Fibroblast of peridontal ligament (primary cell): ENCODE results near the gene IKZF1.

Experiments used
- DNase-seq: peaks from one replicate; pipeline ENCODE4 v3.0.0-alpha.2; 2010; ENCODE audit errors: extremely low read depth

The IKZF1 gene

DNA sequence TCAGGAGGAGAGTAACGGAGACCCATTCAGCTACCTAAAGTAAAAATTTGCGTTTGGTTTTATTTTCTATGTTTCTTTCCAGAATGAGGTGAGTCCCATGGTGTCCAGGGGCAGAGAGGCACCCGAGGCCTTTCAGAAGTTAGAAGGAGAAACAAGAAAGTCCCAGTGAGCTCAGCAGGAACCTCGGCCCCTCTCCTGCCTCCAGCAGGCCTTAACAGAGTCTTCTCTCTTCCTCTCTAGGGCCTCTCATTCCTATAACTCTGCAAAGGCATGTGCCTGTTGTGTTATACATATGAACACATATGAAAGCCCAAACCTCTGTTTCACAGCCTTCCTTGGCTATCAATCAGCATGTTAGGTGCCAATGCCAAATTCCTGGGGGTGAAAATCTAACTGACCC lies 20.8 kb upstream of the IKZF1 start:
- no peak for DNase-seq

DNA sequence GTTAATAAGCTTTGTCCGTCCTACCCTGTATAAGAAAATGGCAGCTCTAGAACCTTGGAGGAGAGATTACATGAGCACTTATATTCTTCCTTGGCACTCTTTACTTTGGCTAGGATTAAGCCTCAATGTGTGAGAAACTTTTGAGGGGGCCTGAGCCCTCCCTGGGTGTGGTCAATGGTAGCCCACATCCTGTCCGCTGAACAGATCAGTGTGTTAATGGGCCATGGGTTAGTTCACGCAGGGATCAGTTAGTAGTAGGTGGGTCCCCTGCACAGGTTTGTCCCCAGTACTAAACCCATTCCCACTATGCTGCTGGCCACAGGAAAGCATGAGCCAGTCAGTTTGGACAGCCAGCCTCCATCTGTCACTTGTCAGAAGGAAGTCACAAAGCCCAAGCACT lies 20.2 kb upstream of the IKZF1 start:
- no peak for DNase-seq

DNA sequence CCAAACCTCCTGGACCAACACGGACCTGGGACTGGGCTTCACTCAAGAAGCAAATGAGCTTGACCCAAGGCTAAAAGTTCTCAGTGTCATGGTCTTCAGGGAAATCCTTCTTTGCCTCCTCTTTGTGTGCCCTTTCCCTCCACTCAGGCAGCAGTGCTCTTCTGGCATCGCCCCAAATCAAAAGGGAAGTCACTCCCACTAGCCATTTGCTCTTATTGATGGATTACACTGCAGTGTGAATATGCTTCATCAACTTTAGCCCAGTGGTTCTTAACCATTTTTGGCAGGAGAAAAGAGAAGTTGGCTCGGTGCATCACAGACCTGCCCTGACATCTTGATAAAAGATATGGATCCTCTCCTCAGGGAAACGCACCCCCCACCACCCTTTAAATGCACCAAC lies 19.2 kb upstream of the IKZF1 start:
- no peak for DNase-seq

DNA sequence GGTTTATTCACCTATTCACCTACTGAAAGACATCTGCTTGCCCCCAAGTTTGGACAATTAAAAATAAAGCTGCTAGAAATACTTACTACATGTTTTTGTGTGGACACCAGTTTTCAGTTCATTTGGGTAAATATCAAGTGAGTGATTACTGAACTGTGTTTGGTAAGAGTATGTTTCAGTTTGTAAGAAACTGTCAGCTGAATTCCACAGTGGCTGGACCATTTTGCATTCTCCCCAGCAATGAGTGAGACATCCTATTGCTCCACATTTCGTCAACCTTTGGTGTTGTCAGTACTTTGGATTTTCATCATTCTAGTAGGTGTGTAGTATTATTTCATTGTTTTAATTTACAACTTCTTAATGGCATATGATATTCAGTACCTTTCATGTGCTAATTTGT lies 17.4 kb upstream of the IKZF1 start:
- no peak for DNase-seq

DNA sequence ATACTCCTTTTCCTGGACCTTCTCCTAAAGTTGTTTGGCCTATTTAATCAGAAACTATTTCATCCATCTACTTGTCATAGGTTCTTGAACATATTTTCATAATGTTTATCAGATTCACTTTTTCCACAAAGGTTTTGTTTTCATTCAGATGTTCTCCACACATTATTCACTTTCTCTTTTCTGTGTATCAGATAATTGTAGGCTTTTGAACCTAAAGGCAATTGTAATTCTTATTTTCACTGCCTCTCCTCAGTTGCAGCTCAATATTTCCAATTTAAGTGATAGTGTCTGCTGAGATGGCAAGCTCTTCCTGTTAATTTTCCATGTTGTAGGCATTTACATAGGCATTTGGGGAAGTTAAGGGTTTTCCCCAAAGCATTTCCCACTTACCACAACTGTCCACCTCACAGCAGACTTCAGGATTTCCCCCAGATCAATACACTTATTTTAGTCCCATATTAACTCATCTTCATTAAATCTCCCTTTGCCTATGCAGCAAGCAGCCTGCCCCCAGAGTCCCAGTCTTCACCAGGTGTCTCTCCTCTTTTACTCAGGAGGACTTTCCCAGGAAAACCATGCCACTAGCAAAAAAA lies 12.3 kb upstream of the IKZF1 start:
- DNase-seq: no peak

DNA sequence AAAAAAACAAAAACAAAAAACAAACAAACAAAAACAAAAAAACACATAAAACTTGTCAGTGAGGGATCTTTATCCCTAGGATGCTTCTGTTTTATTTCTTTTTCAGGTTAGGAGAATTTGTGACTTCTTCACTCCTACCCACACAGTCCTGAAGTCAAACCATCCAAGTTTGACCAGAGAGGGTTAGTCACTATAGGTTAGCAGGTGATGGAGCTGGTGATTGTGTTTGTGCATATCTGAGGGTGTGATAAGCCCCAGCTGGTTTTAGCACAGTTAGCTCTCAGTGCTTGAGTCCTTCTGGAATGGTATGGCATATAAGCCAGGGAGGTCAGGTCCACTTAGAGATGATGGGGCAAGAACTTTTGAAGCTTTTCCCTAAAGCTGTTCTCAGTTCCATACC lies 11.8 kb upstream of the IKZF1 start:
- no peak for DNase-seq

DNA sequence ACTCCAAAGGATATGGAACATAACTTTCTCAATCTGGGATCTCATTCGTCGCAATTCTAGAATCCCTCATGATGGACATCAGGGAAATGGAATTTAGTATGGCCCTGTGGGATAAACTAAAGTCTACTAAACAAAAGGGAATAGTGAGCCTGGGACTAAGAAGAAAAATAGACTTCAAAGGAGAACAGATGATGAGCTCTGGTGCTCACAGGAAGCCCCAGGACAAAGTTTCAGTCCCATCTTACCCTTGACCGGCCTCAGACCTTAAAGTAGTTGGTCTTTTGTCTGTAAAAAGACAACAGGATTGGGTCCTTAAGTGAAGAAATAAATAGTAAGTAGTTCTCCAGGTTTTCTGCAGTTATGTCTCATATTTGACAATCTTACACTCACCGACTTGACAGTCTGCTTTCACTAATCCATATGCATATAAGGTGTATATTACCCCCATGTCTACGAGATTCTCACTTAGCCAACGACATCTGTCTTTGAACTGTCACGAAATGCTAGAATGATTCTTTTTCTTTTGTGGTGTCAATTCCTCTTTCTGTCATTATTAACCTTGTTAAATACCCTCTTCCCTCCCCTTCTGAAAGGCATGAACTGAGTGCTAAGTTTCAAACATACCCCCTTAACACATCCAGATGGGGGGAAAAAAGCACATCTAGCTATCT lies 10.9 kb upstream of the IKZF1 start:
- DNase-seq: no peak

DNA sequence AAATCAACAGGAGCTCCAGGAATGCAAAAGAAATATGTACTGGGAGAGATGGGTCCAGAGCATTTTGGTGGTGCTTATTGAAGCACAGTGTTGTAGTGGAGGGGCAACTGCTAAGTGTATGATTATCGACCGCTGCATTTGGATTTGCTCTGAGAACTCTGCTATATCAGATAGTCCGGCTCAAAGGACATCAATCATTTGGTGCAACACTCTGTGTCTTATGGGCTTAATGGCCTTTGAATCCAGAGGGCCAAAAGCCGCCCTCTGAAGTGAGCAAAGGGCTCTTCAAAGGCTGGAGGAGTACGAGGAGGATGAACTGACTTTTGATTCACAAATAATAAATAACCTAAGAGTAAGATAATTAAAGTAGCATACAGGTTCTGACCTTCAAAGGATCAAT lies 9.4 kb upstream of the IKZF1 start:
- DNase-seq: no peak

DNA sequence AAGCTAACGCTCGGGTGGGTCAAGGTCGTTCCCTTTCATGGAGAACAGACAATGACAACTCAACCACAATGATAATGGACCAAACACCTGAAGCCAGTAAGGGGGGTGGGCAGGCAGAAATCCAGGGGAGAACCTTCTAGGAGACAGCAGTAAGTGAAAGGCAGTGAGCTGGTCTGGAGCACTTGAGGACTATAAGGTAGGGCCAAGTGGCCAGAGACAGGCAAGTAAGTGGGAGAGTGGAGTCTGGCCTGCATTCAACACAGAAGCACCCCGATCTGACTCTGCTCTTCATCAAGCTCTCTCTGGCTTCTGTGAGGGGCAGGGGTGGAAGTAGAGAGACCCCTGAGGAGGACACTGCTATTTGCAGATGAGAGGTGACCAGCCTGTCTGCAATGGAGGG lies 7.7 kb upstream of the IKZF1 start:
- DNase-seq: no peak

DNA sequence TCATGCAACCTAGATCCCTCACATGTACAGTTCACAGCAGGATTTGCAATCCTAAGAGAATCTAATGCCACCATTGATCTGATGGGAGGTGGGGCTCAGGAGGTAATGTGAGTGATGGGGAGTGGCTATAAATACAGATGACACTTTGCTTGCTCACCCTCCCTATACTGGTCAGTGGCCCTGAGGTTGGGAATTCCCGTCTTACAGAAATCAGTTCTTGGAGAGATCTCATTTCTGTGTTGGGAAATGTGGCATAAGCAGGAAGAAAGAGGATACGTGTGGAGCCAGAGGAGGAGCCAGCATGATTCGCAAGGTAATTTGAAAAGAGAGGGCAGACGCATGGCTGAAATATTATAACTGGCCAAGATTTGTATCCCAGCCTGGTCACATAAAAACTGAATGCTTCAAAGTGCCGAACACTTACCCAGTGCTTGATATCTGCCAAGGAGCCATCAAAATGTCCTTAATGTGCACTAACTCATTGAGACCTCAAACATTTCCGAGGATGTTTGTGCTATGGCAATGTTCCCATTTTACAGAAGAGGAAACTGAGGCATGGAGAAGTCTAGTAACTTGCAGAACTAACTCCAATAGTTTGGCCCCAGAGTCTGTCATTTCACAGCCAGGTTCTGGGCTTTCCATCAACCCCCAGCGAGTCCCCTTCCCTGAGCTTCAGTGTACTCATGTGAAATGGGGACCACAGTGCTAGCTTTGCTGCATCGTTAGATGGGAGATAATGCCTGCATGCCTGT lies 5.5 kb upstream of the IKZF1 start:
- no peak for DNase-seq

DNA sequence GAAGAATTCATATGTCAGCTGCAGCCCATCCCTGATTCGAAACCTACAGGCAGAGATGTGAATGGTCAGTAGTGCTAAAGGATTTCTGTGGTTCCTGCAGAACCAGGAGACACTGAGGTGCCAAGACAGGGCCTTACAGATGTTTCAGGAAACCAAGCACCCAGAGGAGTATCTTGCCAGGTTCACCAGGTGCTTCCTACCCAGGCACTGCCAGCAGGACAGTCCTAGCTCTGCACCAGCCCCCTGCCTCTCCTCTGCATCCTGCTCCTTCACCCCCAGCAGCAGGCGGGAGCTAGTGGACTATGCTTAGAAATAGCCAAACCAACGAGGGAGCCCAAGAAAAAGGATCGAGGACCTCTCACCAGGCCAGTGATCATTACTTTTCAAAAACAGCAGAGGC lies 4.2 kb upstream of the IKZF1 start:
- DNase-seq: no peak

DNA sequence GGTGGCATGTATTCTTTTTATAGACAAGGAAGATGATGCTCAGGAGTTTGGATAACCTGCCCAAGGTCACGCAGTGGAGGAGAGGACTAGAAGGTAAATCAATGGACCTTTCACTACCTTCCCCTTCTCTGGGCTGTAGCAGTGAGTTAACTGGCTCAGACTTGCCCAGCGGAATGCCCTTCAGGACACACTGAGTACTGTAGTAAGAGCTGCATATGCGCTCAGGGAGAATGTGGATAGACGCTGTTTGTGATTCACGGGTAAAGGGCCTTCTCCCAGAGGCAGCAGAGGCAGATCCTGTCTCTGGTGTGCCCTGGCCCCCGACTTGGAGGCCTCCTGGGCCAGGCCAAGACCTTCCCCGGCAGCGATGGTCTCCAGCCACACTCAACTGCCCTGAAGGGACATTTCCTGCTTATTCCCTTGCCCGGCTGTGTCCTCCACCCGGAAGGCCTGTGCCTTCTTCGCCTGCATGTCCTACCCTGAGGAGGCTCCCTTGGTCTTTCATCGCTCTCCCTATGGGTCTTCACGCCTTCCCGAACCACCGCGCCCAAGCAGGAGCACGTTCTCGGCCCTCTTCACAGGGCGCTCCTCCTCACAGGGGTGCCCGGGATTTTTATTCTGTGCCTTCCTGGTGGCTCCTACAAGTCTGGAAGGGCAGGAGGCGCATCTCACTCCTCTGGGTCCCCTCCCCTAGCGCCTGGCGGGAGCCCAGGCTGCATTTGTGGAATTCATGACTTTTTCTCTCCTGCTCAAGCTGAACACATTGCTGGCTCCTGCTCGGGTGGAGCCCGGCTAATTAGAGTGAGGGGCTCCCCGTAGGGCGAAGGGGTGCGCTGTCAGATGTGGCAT lies 1.8 kb upstream of the IKZF1 start:
- DNase-seq: no peak

DNA sequence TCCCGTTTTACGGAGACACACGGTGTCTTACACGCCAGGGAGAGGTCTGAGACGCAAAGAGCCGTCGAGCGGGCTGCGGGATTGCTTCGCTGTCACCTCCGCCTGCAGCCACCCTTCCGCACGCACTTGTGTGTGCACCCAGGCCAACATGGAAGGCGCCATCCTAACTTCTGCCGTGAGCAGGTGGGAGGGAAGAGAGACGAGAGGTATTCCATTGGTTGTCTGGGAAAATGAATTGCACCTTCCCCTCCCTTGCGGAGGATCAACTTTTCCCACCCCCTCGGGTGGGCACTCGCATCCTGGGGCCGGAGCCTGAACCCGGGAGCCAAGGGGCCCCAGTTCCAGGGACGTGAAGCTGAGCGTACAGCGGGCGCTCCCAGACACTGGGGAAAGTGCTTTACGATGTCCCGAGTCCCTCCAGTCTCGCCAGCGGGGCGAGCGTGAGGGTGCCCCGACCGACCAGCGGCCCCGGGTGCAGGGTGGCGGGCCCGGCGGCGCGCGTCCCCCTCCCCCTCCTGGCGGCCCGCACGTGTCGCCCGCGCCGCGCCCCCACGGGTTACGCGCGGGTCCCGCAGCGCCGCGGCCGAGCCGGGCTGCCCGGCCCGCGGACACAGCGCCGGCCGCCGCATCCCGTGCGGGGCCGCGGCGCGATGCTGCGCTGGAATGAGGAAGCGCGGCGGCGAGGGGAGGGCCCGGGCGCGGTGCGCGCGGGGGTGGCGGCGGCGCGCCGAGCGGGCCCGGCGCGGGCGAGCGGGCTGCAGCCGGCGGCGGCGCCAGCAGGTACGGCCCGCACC lies 984 bp upstream of the IKZF1 start:
- no peak for DNase-seq

DNA sequence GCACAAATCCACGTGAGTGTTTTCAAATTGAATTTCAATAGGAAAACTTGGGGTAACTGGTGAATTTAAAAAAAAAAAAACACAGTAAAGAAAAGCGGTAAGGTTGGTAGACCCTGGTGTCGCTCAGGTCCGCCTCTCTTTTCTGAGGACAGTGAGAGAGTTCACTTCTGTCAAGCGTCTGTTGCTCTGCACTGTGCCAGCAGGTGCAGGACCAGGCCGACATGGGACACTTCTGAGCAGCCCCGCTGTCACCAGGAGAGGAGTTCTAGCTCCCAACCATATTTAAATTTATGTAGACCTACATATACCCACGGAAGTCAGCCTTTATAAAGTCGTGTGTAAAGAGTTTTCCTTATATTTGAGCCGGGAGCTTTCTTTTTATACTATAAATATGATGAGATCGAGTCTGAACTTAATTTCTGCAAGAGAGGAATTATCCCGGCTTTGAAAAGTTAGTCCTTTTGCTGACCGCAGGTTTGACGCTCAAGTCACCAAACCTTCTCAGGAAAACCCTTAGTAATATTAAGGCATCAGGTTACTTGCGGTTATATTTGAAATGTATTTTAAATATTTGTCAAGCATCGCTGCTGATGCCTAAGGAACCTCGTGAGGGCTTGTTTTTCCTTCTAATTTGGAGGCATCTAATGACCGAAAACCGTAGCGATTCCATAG lies 531 bp downstream of the IKZF1 start:
- DNase-seq: no peak

DNA sequence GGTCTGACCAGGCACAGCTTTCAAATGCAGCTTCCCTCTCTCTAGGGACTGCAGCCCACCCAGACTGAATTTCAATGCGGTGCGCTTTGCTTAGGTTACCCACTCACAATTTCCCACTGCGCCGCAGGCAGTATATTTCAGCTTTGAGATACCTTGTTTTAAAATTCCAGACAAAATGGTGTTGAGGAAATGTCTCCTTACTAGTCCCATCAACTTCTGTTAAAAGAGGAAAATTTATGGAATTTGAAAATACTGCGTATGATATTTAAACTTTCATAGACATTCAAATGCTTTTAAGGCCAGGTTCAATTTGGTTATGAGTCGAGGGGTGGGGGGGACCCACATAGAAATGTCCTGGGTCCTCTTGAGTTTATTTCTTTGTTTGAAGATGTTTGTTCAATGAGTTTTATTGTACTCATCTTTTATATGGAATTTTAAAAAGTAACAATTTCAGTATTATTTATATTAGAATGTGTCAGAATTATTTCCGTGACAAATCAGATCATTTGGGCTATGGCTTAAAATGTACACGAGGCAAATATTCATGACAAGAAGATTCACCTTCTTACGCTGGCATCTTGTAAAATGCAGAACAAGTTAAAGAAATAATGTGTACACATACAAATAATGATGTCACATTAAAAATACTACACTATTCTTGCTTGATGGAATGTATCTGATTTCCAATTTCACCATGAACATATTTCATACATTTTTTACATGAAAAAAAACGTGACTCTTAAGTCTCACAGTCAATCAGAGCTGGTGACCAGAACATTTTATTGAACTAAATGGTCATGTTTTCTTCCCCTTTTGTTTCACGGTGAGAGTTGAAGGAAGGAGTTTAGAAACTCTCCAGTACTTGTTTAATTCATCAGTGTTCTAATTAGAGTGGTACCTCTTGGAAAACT lies 1.3 kb downstream of the IKZF1 start:
- DNase-seq: no peak

DNA sequence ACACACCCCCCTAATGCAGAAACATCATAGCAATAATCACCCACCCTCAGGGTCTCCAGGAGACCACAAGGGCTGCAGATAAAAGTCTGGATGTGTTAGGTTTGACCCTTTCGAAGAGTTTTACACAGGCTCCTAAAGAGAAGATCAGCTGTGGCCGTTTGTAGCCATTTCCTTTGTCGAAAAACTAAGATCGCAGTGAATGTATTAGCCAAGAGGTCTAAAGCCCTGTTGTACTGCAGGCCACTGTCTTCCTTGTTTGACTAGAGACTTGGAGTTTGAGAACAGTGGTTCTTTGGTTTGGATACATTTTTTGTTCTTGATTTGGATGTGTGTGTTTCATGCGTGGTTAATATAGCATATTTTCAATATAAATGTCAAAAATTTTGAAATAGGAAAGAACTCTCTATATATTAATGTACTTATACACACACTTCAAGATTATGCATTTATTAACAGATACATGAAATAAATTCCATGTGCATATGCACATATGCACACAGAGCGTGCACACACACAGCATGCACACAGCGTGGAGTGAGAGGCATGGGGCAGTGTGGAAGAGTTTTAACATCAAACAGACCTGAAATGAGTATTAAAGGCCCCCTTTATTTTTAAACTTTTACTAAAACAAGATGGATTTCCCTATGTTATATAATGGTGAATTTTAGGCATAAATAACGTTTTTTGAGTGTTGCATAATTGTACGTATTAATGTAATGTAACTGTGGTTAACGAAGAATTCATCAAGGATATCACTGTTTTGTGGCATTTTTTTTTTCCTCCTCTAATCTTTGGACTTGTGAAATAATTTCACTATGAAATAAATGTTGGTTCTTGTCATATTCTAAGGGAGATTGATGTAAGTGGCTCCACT lies 2.2 kb downstream of the IKZF1 start:
- no peak for DNase-seq

DNA sequence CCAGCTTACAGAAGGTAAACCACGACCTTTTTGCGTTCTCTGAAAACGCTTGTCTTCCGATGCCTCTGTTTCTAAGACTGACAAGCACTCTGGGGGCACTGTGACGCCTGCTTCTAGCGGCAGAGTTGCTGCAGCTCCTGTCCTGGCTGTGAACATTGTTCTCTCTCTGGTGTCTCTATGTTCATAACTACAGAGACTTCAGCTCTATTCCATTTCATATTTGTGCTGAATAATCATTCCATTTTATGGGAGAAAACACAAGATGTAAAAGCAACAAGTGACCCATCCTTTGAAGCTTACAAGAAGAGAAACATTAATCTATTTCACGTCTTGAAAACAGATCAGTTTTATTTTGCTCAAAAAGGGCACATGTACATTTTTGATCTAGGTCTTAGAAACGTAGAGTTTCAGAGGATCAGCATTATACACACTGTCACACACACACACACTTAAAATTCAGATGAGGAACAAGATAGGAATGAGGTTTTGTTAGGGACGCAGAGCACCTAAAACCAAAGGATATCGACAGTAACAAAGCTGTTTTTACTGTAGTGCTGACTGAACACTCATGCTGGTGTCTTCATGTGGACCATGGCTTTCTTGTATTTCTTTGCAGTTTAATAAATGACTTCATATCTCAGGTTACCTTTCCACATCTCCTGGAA lies 3.0 kb downstream of the IKZF1 start:
- DNase-seq: no peak

DNA sequence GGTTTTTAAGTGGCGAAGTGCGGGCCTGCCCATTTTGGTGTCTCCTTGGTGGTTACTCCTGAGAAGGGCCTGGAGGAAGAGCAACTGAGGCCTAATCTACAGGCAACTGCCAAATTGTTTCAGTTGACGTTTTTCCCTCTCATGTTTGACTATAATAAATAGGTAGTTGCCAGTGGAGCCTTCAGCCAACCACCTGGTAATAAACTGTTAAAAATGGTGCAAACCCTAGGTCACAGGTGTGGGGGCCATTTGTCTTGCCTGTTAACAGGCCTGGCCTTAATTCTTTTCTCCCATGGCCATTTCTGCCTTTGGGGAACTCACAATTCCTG lies 3.7 kb downstream of the IKZF1 start:
- no peak for DNase-seq
